HCT116 (cell line): Measurements from ENCODE around the gene TRAPPC13. TPM values are rescaled to one million over a fixed set of nuclear protein-coding genes. Genes with fewer than 3 reads are reported as not detected.
A peak's percentile ranks its signal among the peaks of the same experiment; 100 is the strongest.
"Not testable (repeated sequence)": the region's sequence is repeated elsewhere in the genome, so short reads cannot be mapped to it uniquely, and the experiment has no call there.

Experiments
- ATAC-seq: fragments of 200-7000 bp; cut with Tn5 transposase; 2 replicates; pipeline ENCODE4 v1.9.1; 2020; ENCODE audit warnings: mild to moderate bottlenecking, moderate library complexity
- BruUV-seq: library from RNA; stranded (reverse); fragments of 400-500 nt; replicated peaks from 2 replicates; lab custom pipeline; 2021; lab: Mats Ljungman, UMichigan
- CTCF ChIA-PET: fragments of 300-600 bp; sonication (Branson Sonifier 250); formaldehyde crosslinking; loops from one replicate; lab custom pipeline; 2021; ENCODE audit warnings: antibody characterized with exemption; lab: Charles Lee
- POLR2A ChIA-PET: fragments of 300-600, 350-600 bp; sonication (Branson Sonifier 250); formaldehyde crosslinking; loops from one replicate; lab custom pipeline; 2021; ENCODE audit warnings: antibody characterized with exemption; lab: Charles Lee
- RAD21 ChIA-PET, 2 experiments: fragments of 300-600 bp; sonication (Branson Sonifier 250); formaldehyde crosslinking; loops; one replicate each; lab custom pipeline; 2023; ENCODE audit warnings: low total read pairs in 2 of 2; ENCODE audit not compliant: uncharacterized antibody in 2 of 2, unreplicated experiment in 2 of 2, low non-redundant PET in 1 of 2; lab: Charles Lee
- DNase-seq: peaks from one replicate; pipeline ENCODE4 v3.0.0-alpha.2; 2010; ENCODE audit warnings: low read depth, low spot score
- H2AFZ ChIP-seq: fragments of 200-600 bp; shearing (Covaris generic), sonication (generic); 2 replicates; pipeline ENCODE4 v1.6.1; 2017; ENCODE audit warnings: low read depth, mixed run types, mixed read lengths, antibody characterized with exemption, low read length; ENCODE audit not compliant: poor library complexity, severe bottlenecking
- H3K27ac ChIP-seq: 2 replicates; pipeline ENCODE4 v1.5.1; 2012; ENCODE audit warnings: low read depth, low read length
- H3K27me3 ChIP-seq: fragments of 200-600 bp; sonication (generic); 2 replicates; pipeline ENCODE4 v1.6.1; 2016; ENCODE audit warnings: mixed run types, low read length, mixed read lengths; ENCODE audit not compliant: insufficient read depth
- H3K36me3 ChIP-seq, 2 experiments: fragments of 200-500 bp in 1 of 2; fragments of 200-600 bp in 1 of 2; sonication (Bioruptor generic) in 1 of 2; sonication (generic) in 1 of 2; 2 replicates each; pipeline versions ENCODE4 v1.5.1 to v1.6.1; 2014 to 2016; ENCODE audit warnings: low read length in 2 of 2, inconsistent platforms in 1 of 2, mixed read lengths in 1 of 2, mixed run types in 1 of 2; ENCODE audit not compliant: insufficient read depth in 2 of 2, control insufficient read depth in 1 of 2
- H3K4me1 ChIP-seq, 2 experiments: fragments of 200-600 bp in 1 of 2; sonication (generic) in 1 of 2; 2 replicates each; pipeline versions ENCODE4 v1.5.1 to v1.6.1; 2012 to 2017; ENCODE audit warnings: low read length in 2 of 2, inconsistent platforms in 1 of 2, mild to moderate bottlenecking in 1 of 2, mixed read lengths in 1 of 2, mixed run types in 1 of 2, moderate library complexity in 1 of 2; ENCODE audit not compliant: insufficient read depth in 2 of 2, control insufficient read depth in 1 of 2
- H3K4me2 ChIP-seq: fragments of 200-600 bp; sonication (generic); 2 replicates; pipeline ENCODE4 v1.6.1; 2017; ENCODE audit warnings: mixed run types, low read length, mixed read lengths
- H3K4me3 ChIP-seq, 2 experiments: fragments of 200-600 bp in 1 of 2; sonication (generic) in 1 of 2; replicated peaks in 1 of 2; 2 replicates each; pipeline ENCODE4 v1.5.1; 2011 to 2016; ENCODE audit warnings: low read length in 2 of 2, control low read depth in 1 of 2, low read depth in 1 of 2, mild to moderate bottlenecking in 1 of 2, mixed read lengths in 1 of 2, mixed run types in 1 of 2
- H3K79me2 ChIP-seq: fragments of 200-600 bp; sonication (generic); 2 replicates; pipeline ENCODE4 v1.6.1; 2017; ENCODE audit warnings: mild to moderate bottlenecking, mixed run types, low read length, moderate library complexity, mixed read lengths; ENCODE audit not compliant: insufficient read depth
- H3K9ac ChIP-seq: fragments of 200-600 bp; sonication (generic); 2 replicates; pipeline ENCODE4 v1.6.1; 2016; ENCODE audit warnings: low read length, mixed read lengths
- H3K9me2 ChIP-seq: fragments of 200-600 bp; sonication (generic), shearing (Covaris generic); 2 replicates; pipeline ENCODE4 v1.6.1; 2017; ENCODE audit warnings: mixed run types, mild to moderate bottlenecking, moderate library complexity; ENCODE audit not compliant: insufficient read depth
- H3K9me3 ChIP-seq, 2 experiments: fragments of 200-500 bp in 1 of 2; fragments of 200-600 bp in 1 of 2; sonication (Bioruptor generic) in 1 of 2; sonication (generic) in 1 of 2; 2 replicates each; pipeline ENCODE4 v1.6.1; 2014 to 2017; ENCODE audit warnings: low read length in 2 of 2, mixed read lengths in 2 of 2, inconsistent platforms in 1 of 2, low read depth in 1 of 2, mild to moderate bottlenecking in 1 of 2, mixed run types in 1 of 2, moderate library complexity in 1 of 2; ENCODE audit not compliant: control insufficient read depth in 1 of 2, insufficient read depth in 1 of 2
- H4K20me1 ChIP-seq: fragments of 200-600 bp; sonication (generic), shearing (Covaris generic); 2 replicates; pipeline ENCODE4 v1.6.1; 2017; ENCODE audit warnings: mixed run types, mild to moderate bottlenecking, moderate library complexity; ENCODE audit not compliant: insufficient read depth
- ELF1 ChIP-seq: IDR thresholded peaks from 2 replicates; pipeline ENCODE4 v1.6.1; 2012; ENCODE audit warnings: low read depth, borderline replicate concordance
- EZH2 ChIP-seq: fragments of 200-600 bp; sonication (generic); IDR thresholded peaks from 2 replicates; pipeline ENCODE4 v1.6.1; 2017; ENCODE audit warnings: antibody characterized with exemption, mixed run types
- EZH2phosphoT487 ChIP-seq: fragments of 200-600 bp; IDR thresholded peaks from 2 replicates; pipeline ENCODE4 v1.6.1; 2018; ENCODE audit warnings: antibody characterized with exemption, borderline replicate concordance
- MAX ChIP-seq: IDR thresholded peaks from 2 replicates; pipeline ENCODE4 v1.6.1; 2012
- REST ChIP-seq: IDR thresholded peaks from 2 replicates; pipeline ENCODE4 v1.6.1; 2012; ENCODE audit warnings: low read depth
- SIN3A ChIP-seq: IDR thresholded peaks from 2 replicates; pipeline ENCODE4 v1.6.1; 2012; ENCODE audit warnings: low read depth
- SP1 ChIP-seq: IDR thresholded peaks from 2 replicates; pipeline ENCODE4 v1.6.1; 2012; ENCODE audit warnings: low read depth
- ZFX ChIP-seq: fragments of 450-650 bp; IDR thresholded peaks from 2 replicates; pipeline ENCODE4 v1.6.1; 2017
- intact Hi-C: fragments of 100-400 bp; cut with micrococcal nuclease; formaldehyde crosslinking; loops from 2 replicates; pipeline ENCODE4 v1.10.0; 2022
- total RNA-seq: library from RNA; stranded (reverse); gene quantifications from one replicate; pipeline ENCODE4 v1.2.1, GENCODE V29; 2021; ENCODE audit not compliant: unreplicated experiment

The TRAPPC13 gene
- total RNA-seq, 1 experiment from 2014 or later = 18.2 TPM

GRCh38 chr5:65621961-65622360, 2.9 kb upstream of the TRAPPC13 start:
- intact Hi-C loops, H3K9ac ChIP-seq, BruUV-seq, H3K9me3 ChIP-seq, POLR2A ChIA-PET, H3K36me3 ChIP-seq, DNase-seq, H4K20me1 ChIP-seq, H3K4me3 ChIP-seq, H3K27me3 ChIP-seq, H2AFZ ChIP-seq, H3K27ac ChIP-seq, RAD21 ChIA-PET, ATAC-seq, H3K4me2 ChIP-seq, H3K9me2 ChIP-seq, CTCF ChIA-PET: not testable (repeated sequence)
- Histone ChIP-seq H3K4me1 (peaks cover 2 to 17% of the 10 kb centered on the region in 2 experiments; a peak in 2 of 4 replicates), H3K79me2 (peaks cover 36% of the 10 kb centered on the region)

- Histone ChIP-seq H3K27me3 (no peaks in the 10 kb centered on the region), H3K79me2 (peaks cover 52% of the 10 kb centered on the region), H4K20me1 (peaks cover 3% of the 10 kb centered on the region; the same call in 1 of the 2 replicates), H3K9ac (peak overlapping the region; percentile 78), H3K4me3 (peak overlapping the region; percentile 78 to 79), H3K27ac (no peak overlapping the region), H3K36me3 (no peaks in the 10 kb centered on the region), H2AFZ (no peak overlapping the region), H3K4me2 (peak overlapping the region; percentile 83), H3K9me3 (no peaks in the 10 kb centered on the region), H3K9me2 (no peaks in the 10 kb centered on the region), H3K4me1 (peaks cover 2 to 17% of the 10 kb centered on the region in 2 experiments; a peak in 2 of 4 replicates)
- TF ChIP-seq SIN3A = no peak
- no peak for TF ChIP-seq EZH2
- no peak for TF ChIP-seq REST
- TF ChIP-seq ELF1 = no peak
- no peak for TF ChIP-seq SP1
- no peak for TF ChIP-seq ZFX
- no peak for TF ChIP-seq EZH2phosphoT487
- no peak for TF ChIP-seq MAX
- ChIA-PET POLR2A (no interaction called here), RAD21 (no interaction called here), CTCF (no interaction called here)
- intact Hi-C loops = no loop called here
- DNase-seq (no peak), ATAC-seq (no peak)
- no TSS peak for BruUV-seq
These were observed 1.3 kb upstream of the TRAPPC13 start for GRCh38 chr5:65623482-65623881.
